Cardiac fibroblast (primary cell): ENCODE measurements around the gene RNF223.

ENCODE experiments used
- DNase-seq, 2 donors: peaks; one replicate each; pipeline versions ENCODE4 v3.0.0 to v3.0.0-alpha.2; 2010; ENCODE audit warnings: low read depth in 2 of 2
- H3K4me3 ChIP-seq, 2 donors: replicated peaks in 1 of 2; 1 replicate in 1 of 2; 2 replicates in 1 of 2; pipeline ENCODE4 v1.5.1; 2011; ENCODE audit warnings: low read depth in 2 of 2, low read length in 2 of 2, mild to moderate bottlenecking in 2 of 2, moderate library complexity in 1 of 2
- CTCF ChIP-seq: IDR thresholded peaks from one replicate; pipeline ENCODE4 v1.5.1; 2011; ENCODE audit warnings: low read depth, mild to moderate bottlenecking, low read length, inconsistent platforms

The RNF223 gene

GRCh38 chr1:1050577-1051052, 23.5 kb downstream of the RNF223 start:
- no peak overlapping the region for H3K4me3 ChIP-seq
- TF ChIP-seq CTCF: no peak
- no peak for DNase-seq

- TF ChIP-seq CTCF: no peak
- no peak overlapping the region for H3K4me3 ChIP-seq
- no peak for DNase-seq
Measured at GRCh38 chr1:1049318-1050165, 24.6 kb downstream of the RNF223 start.

GRCh38 chr1:1048765-1049164, 25.3 kb downstream of the RNF223 start:
- TF ChIP-seq CTCF: no peak
- DNase-seq: no peak
- no peak overlapping the region for H3K4me3 ChIP-seq

GRCh38 chr1:1047963-1048362, 26.1 kb downstream of the RNF223 start:
- TF ChIP-seq CTCF: no peak
- H3K4me3 ChIP-seq: no peak overlapping the region
- DNase-seq: no peak

- no peak for TF ChIP-seq CTCF
Measured at GRCh38 chr1:1047407-1047806, 26.7 kb downstream of the RNF223 start.

GRCh38 chr1:1046767-1047166, 27.3 kb downstream of the RNF223 start:
- DNase-seq: no peak
- no peak for TF ChIP-seq CTCF
- H3K4me3 ChIP-seq: no peak overlapping the region

More at GRCh38 chr1:1047407-1047806, 26.7 kb downstream of the RNF223 start:
- no peak overlapping the region for H3K4me3 ChIP-seq
- DNase-seq: no peak
